ENCODE measurements around the gene NDC1.

Gene NDC1

DNA sequence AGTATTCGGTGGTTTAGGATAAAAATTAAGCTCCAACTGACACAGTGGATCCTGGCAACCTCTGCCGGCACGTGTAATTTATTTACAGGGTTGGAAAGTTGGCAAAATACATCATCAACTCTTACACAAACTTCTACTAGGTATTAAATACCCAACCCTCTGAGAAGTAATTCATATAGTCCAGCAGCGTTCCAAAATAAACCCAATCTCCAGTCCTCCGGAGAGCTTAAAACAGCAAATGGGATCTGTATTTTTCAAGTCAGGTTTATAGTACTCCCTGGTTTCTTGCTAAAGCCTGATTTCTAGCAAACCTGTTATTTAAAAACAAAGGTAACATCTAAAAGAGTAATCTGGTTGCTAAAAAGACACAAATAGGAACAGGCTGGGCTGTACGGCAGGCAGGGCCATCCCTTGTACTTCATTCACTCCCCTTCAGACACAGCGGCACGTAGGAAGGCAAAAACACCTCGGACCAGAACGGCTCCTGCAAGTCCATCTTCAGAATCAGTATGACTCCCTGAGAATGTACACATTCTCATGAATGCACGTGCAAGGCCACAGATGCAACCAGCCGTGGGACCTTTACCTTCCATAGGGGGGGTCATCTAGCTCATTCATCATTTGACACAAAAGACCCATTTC is 107.8 kb downstream of the NDC1 start:
- no peak for DNase-seq

DNA sequence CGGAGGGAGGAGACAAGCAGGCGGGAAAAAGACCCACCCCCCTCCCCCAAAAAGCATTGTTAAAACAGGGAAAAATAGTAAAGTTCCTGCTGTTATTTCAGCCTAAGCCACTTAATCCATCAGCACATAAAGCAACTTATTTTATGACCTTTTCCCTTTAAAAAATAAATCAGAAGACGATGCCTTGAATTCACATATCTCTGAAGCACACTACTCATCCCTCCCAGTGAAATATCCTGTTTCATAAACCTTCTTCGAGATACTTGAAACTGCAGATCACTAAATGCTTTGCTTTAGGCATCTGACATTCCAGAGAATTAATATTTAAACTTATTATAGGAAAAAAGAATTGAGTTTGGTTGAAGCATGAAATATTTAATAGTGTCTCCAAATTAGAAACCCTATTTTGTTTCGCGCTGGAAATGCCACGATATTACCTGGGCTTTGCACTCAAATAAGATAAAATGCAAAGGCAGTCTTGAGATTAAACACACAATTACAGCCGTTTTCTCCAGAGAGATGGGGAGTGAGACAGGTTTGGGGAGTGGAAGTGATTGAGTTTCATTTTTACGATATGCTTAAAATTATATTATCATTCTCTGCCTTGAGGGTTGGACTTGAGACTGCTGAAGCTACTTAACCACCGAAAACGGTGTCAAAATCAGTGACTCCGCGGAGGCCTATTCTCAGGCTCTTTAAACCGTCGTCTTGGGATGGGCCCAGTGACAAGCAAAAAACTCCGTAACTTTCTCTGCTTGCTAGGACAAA is 108.5 kb downstream of the NDC1 start:
- no peak for DNase-seq

DNA sequence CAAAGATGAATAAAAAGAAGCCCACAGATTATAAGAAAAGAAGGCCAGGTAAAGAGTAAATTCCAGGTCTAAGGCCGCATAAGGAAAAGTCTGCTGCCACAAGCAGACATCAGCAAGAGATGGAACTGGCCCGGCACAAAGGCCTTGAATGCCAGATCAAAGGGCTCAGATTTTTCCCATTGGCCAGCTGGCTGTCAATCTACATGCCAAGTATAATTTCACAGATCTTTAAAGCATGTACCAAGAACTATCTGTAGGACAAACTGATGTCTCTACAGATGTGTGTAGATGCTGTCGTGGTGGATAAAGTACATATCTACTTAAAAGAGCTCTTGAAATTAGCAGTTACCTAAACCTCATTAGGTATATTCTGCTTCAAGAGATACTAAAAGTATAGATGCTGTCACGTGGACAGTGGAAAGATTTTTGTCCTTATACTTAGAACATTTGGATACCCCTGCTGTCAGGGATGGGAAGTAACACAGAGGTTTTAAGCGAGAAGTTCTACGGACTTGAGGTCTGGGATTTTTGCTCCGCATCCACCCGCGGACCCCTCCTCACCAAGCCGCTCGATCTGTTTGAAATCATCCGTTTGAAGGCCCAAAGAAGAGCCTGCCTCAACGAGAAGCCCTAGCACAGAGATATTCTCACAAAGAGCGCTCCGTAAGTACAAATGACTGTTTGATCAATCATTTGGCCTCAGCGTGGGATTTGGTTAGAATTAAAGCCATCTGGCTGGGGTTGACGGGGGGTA is 109.2 kb downstream of the NDC1 start:
- DNase-seq, result no peak

DNA sequence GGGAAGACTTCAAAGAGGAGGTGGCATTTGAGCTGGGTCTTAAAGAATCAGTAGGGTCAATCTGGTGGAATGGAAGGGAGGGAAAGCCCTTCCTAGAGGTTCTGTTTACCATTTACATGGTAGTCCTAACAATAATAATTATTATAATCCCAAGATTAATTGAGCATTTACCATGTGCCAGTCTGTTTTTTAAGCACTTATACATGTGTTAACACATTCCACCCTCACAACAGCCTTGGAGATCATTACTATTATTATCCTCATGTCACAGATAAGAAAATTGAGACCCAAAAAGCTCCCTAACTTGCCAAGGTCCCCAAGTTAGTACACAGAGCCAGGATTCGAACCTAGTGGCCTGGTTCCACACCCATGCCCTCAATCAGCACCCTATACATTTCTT is 109.9 kb downstream of the NDC1 start:
- no peak for DNase-seq

DNA sequence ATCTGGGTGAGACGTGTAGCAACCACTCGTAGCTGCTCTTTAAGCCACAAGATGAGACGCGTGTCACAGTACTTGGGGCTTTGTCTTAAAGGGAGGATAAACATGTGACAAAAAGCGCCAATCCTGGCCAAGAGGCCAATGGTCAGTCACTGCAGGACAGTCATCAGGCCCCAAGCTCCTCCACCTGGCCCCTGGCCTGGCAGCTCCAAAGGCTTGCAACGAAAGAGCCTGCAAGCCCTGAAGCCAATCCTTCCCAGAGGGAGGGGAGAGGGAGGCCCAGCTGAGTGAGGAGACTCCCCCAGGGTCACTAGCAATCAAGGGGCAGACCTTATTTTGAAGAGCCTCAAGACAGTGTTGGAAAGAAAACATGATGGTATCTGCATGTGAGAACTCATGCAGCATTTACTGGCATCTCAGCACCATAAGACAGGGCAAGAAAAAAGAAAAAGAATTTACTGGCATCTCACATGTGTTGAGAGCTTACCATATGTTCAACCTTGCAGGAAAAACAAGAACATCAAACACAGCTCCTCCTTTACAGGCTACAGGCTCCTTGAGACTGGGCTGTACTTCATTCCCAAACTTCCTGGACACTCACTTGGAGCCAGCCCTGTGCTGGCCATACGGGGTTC is 110.5 kb downstream of the NDC1 start:
- DNase-seq, result no peak

DNA sequence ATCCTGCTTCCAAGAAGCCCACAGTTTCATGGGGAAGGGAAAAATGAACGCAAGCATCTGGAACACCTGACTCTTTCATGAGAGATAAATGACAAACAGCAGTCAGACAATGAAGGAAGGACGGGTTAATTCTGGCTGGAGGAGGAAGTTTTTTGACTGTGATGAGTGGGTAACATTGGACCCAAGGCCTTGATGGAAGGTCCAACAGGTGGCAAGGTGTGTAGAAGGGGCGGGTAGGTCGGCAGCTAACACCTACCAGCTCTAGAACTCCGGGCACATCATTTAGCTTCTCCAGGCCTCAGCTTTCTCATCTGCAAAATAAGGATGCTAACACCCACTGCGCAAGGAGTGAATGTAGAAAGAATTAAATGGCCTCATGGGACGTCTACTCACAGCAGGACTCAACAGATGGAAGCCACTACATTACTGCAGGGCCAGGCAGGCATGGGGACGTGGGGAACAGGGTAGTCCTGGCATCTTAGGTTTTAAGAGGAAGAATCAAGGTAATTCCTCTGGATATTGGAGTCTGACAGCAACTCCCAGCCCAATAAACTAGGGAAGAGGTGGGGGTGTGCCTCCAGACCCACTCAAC is 112.0 kb downstream of the NDC1 start:
- no peak for DNase-seq

DNA sequence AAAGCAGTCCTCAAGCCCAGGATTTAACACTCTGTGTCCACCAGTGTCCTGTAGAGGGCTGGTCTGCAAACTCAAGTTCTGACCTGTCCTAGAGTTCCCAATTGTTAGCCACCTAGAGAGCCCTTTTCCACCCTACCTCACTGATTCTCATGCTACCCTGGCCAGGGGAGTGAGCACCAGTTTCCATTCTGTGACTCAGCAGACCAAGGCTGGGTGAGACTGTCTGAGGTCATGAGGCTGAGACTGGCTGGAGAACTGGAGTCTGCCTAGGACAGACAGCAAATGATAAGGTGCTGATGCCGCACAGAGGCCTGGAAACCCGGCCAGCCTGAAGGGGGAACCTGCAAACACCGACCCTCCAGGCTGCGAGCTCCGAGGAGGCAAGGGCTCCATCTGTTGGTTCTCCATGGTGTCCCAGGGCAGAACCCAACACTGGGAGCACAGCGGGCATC is 112.8 kb downstream of the NDC1 start:
- DNase-seq, result no peak

DNA sequence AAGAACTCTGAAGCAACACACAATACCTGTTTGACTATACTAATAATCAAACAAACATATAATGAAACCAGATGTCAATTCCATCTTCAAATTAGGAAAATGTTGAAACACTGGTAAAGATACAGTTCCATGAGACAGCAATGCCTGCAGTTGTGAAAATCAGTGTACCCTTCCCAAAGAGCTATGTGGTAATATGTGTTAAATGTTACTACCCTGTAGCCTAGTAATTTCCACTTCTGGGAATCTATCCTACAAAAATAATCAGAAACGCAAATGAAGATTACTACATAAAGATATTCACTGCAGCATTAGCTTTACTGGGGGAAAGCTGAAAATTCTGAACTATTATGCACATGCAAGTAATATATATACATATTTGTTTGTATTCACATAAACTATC is 116.1 kb downstream of the NDC1 start:
- DNase-seq, result no peak

DNA sequence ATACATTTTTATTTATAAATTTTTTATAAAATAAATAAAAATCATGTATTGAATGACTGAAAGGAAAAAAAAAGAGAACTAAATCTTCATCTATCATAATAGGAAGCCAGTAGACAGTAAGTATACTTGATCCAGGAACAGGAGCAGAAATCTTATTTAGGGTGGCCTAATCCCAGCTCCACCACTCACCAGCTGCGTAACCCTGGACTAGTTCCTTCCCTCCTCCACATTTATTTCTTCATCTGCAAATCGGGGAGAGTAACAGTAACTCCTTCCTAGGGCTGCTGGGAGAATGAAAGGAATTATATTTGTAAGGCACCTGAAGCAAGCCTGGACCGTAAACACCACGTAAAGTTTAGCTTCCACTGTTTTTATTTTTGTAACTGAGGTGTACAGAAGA is 117.0 kb downstream of the NDC1 start:
- no peak for DNase-seq

DNA sequence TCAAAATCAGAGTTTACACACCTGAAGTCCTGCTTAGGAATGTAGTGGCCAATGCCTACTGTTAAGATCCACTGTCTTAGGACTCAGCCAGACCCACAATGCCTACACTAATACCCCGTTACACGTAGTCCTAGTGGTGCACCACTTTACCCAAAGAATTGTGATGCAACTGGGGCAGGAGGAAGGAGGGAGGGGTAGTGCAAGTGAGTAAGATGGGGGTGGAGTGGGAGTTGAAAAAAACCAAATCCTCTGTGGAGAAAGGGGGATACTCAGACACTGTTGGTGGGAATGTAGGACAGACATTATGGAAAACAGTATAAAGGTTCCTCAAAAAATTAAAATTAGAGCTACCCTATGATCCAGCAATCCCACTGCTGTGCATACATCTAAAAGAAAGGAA is 118.6 kb downstream of the NDC1 start:
- DNase-seq, result no peak

DNA sequence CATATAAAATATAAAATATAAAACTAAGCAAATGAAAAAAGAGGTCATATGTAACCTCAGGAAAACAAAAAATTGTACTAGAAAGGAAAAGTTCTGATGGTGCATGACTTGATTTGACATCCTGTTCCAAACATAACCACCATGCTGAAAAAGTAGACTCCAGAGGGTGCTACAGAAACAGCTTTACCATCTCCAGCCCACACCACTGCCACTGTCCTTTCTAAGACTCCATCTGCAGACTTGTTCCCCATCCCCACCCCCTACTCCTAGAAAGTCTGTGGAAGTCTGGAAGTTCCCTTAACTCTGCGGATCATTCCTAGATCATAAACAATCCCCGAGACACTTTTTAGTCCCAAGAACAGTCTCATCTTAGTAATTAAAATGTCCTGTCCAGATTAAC is 119.7 kb downstream of the NDC1 start:
- DNase-seq, result no peak

DNA sequence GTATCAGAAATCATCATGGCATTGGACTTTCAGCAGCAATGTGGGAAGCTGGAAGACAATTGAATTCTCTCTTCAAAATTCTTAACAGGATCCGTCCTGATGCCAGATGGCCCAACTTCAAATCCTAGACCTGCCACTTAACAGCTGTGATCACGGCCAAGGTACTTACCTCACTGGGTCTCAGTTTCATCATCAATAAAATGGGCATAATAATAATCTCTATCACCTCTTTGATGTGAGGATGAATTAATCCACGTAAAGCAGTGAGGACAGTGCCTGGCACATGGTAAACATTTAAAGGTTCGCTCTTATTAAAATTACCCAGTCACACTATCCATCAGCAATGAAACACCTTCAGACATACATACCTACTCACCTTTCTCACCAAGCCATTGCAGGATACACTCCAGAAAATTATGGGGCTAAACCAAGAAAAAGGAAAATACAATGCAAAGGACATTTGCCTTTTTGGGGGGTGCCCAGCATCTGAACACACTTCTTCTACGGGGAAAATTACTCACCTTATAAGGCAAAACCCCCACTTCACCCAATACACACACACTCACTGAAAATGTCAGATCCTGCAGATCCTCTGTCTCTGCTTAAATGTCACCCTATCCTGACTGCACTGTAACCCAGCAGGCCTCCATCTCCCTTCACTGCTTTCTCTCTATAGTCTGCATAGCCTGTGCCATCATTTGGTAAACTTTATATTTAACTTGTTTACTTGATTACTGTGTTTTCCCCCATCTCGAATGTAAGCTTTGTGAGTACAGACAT is 120.9 kb downstream of the NDC1 start:
- no peak for DNase-seq

DNA sequence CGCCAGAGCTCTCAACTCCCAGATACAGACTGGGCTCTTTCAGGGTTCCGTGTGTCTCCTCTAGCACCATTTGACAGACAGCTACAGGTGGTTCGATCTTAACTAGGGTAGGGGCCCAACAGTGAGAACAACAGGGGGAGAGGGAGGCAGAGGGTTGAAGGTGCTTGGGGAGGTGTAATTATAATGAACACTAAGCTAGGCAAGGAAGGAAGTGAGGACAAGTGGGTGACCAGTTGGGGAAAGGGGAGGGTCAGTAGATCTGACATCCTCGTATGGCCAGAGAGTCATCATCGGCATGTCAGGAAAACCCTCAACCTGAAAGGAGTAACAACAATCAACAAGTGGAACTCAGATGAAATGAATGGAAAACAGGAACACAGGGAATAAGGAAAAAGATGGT is 121.9 kb downstream of the NDC1 start:
- no peak for DNase-seq

DNA sequence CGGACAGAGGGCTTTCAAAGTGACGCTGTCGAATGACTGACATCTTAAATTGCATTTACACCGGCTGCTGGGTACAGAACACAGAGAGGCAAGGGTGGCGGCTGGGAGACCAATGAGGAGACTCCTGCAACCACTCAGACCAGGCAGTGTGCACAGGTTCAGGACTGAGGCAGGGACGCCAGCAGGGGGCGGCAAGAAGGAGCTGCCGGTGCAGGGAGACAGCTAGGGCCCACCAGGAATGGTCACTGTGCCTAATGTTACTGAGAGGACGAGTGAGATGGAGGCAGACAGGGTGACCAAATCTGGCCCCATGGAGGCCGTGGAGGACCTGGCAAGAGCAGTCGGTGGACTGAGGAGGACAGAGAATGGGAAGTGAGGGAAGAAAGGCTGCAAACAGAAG is 122.6 kb downstream of the NDC1 start:
- no peak for DNase-seq

All from CD4-positive, alpha-beta T cell treated with Interleukin-4 for 4 hours (primary cell).